ENCODE data around the gene ADAM15.

DNA sequence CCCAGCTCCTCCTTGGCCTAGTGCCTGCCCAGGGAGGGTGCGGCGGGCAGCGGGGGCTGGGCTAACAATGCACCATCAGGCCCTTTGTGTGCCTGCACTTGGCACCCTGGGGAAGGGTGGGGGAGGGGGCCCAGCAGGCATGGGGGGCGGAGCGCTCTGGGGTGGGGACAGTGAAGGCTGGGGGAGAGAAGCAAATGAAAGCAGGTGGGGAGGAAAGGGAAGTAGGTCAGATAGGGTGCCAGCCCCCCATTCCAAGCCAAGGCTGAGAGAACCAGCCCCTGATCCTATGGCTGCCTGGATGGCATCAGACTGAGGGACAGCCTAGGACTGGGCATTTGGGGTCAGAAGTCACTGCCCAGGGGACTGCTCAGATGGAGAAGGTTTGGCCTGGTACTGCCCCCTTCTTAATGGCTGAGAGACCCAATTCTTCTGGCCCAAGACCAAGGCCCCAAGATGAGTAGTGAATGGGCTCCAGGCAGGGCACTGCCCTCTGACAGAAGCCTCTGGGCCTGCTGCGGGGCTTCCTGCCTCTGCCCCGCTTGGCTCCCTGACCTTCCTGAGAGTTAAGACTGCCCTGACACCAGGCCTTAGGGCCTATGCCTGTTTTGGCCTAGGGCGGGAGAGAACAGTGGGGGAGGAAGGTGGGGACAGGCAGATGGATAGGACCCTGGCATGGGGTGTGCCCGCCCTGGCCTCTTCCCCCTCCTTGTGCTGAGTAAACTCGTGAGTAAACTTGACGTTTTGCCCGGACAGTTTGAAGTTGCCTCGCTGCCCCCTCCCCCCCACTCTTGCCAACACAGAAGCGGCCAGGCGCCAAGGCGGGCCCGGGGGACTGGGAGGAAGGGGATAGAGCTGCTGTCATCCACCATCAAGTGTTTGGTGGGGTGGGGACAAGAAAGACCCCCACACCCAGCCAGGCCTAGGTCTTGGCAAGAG is 45.8 kb upstream of the ADAM15 start:
- TF ChIP-seq, protein P1, sequence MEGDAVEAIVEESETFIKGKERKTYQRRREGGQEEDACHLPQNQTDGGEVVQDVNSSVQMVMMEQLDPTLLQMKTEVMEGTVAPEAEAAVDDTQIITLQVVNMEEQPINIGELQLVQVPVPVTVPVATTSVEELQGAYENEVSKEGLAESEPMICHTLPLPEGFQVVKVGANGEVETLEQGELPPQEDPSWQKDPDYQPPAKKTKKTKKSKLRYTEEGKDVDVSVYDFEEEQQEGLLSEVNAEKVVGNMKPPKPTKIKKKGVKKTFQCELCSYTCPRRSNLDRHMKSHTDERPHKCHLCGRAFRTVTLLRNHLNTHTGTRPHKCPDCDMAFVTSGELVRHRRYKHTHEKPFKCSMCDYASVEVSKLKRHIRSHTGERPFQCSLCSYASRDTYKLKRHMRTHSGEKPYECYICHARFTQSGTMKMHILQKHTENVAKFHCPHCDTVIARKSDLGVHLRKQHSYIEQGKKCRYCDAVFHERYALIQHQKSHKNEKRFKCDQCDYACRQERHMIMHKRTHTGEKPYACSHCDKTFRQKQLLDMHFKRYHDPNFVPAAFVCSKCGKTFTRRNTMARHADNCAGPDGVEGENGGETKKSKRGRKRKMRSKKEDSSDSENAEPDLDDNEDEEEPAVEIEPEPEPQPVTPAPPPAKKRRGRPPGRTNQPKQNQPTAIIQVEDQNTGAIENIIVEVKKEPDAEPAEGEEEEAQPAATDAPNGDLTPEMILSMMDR (IDR thresholded peaks at IDR 0.05), result no peak
- peak; percentile 40 for TF ChIP-seq POLR2A (IDR thresholded peaks at IDR 0.05)

Measured in right lobe of liver (tissue), 4 donors.